ENCODE results near the gene CAMK2N1.
A peak's percentile ranks its signal among the peaks of the same experiment; 100 is the strongest.

Gene CAMK2N1

DNA sequence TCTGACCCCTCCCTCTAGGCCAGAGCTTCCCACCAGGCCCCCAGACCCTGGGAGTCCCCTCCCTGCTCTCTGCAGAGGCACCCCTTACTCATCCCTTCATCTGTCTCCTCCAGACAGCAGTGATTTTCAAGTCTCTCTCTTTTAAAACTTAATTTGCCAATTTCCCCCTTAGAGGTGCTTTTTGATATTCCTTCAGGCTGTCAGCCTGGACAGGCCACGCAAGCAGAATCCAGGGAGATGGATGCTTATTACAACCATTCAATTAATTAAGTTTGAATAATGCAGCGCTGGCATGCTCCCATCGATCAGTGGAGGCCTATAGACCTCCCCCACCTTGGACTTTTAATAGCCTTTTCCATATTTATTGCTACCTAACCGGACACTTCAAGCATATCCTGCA is 6.2 kb downstream of the CAMK2N1 start:
- TF ChIP-seq, protein P1, sequence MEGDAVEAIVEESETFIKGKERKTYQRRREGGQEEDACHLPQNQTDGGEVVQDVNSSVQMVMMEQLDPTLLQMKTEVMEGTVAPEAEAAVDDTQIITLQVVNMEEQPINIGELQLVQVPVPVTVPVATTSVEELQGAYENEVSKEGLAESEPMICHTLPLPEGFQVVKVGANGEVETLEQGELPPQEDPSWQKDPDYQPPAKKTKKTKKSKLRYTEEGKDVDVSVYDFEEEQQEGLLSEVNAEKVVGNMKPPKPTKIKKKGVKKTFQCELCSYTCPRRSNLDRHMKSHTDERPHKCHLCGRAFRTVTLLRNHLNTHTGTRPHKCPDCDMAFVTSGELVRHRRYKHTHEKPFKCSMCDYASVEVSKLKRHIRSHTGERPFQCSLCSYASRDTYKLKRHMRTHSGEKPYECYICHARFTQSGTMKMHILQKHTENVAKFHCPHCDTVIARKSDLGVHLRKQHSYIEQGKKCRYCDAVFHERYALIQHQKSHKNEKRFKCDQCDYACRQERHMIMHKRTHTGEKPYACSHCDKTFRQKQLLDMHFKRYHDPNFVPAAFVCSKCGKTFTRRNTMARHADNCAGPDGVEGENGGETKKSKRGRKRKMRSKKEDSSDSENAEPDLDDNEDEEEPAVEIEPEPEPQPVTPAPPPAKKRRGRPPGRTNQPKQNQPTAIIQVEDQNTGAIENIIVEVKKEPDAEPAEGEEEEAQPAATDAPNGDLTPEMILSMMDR (IDR thresholded peaks at IDR 0.05; ENCODE audit: poor library complexity, severe bottlenecking): no peak
- no peak overlapping the region for H3K4me3 ChIP-seq (ENCODE audit: severe bottlenecking)
- H3K4me1 ChIP-seq (ENCODE audit: insufficient read depth, poor library complexity, severe bottlenecking): peaks cover 32% of the 10 kb centered on the region
- H3K9me3 ChIP-seq (ENCODE audit: severe bottlenecking): no peaks in the 10 kb centered on the region
- H3K36me3 ChIP-seq (ENCODE audit: low read depth): peaks cover 13% of the 10 kb centered on the region
- no peak overlapping the region for H3K27ac ChIP-seq (ENCODE audit: poor library complexity, severe bottlenecking)
- DNase-seq (ENCODE audit: low spot score) (no peak), ATAC-seq (ENCODE audit: low read depth) (no peak)
- H3K27me3 ChIP-seq (ENCODE audit: insufficient read depth, poor library complexity, severe bottlenecking): no peaks in the 10 kb centered on the region

DNA sequence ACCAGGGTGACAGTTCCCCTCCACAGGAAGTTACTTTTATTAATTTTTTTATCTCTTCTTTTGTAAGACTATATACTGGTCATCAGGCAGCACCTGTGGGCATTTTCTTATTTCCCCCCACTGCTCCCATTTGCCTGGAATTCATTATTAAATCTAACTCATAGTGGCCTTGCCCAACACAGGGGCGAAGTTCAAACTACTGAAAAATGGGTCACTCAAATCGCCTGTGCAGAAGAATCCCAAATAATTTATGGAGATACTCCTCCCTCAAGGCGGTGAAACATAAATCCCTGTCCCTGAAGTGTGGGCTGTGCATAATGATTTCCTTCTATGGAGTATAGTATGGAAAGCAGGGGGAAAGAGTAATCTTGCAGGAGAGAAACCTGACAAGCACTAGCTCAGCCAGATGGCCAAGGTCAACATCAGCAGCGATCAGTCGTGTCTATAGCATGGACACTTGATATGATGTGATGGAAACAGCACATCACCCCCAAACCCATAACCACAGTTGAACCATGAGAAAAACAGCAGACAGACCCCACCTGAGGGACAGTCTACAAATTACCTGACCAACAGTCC is 7.9 kb downstream of the CAMK2N1 start:
- Histone ChIP-seq H3K36me3 (ENCODE audit: low read depth) (peaks cover 8% of the 10 kb centered on the region), H3K27ac (ENCODE audit: poor library complexity, severe bottlenecking) (no peak overlapping the region), H3K27me3 (ENCODE audit: insufficient read depth, poor library complexity, severe bottlenecking) (no peaks in the 10 kb centered on the region), H3K4me1 (ENCODE audit: insufficient read depth, poor library complexity, severe bottlenecking) (peaks cover 27% of the 10 kb centered on the region), H3K9me3 (ENCODE audit: severe bottlenecking) (no peaks in the 10 kb centered on the region), H3K4me3 (ENCODE audit: severe bottlenecking) (no peak overlapping the region)
- DNase-seq (ENCODE audit: low spot score): no peak
- TF ChIP-seq, protein P1 (IDR thresholded peaks at IDR 0.05; ENCODE audit: poor library complexity, severe bottlenecking): no peak
- ATAC-seq (ENCODE audit: low read depth): no peak

DNA sequence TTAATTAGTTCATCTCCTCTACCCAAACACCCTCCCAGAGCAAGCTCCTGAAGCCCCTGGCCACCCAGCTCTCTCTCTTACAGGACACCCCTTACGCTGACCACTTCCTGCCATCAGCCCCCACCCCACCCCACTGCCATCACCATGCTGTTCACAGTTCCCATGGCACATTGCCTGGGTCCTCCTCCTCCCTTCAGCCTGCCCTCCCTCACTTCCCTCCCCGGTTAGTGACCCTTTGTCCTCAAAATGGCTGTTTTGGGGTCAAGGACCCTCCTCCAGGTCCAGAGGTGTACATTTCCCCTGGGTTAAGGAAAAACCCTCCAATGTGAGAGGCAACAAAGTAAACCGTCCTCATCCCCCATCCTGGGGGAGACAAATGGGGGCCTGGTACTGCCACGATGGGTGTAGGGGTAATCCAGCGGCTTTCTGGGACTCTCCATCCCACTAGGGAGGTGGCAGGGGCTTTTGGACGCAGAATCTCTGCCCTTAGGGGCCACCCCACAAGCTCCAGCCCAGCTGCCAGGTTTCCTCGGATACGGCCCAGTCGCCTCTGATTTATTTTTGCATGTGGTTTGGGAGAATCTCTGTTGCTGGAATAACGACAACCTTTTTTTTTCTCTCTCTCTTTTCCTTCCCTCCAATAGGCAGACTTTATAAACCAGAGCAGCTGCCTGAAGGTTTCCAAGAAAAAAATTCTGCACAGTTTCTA is 8.5 kb downstream of the CAMK2N1 start:
- H3K27me3 ChIP-seq (ENCODE audit: insufficient read depth, poor library complexity, severe bottlenecking): no peaks in the 10 kb centered on the region
- H3K9me3 ChIP-seq (ENCODE audit: severe bottlenecking): no peaks in the 10 kb centered on the region
- TF ChIP-seq, protein P1 (IDR thresholded peaks at IDR 0.05; ENCODE audit: poor library complexity, severe bottlenecking): no peak
- ATAC-seq (ENCODE audit: low read depth) (no peak), DNase-seq (ENCODE audit: low spot score) (no peak)
- H3K4me3 ChIP-seq (ENCODE audit: severe bottlenecking): no peak overlapping the region
- peaks cover 22% of the 10 kb centered on the region for H3K4me1 ChIP-seq (ENCODE audit: insufficient read depth, poor library complexity, severe bottlenecking)
- no peak overlapping the region for H3K27ac ChIP-seq (ENCODE audit: poor library complexity, severe bottlenecking)
- peaks cover 2% of the 10 kb centered on the region for H3K36me3 ChIP-seq (ENCODE audit: low read depth)

DNA sequence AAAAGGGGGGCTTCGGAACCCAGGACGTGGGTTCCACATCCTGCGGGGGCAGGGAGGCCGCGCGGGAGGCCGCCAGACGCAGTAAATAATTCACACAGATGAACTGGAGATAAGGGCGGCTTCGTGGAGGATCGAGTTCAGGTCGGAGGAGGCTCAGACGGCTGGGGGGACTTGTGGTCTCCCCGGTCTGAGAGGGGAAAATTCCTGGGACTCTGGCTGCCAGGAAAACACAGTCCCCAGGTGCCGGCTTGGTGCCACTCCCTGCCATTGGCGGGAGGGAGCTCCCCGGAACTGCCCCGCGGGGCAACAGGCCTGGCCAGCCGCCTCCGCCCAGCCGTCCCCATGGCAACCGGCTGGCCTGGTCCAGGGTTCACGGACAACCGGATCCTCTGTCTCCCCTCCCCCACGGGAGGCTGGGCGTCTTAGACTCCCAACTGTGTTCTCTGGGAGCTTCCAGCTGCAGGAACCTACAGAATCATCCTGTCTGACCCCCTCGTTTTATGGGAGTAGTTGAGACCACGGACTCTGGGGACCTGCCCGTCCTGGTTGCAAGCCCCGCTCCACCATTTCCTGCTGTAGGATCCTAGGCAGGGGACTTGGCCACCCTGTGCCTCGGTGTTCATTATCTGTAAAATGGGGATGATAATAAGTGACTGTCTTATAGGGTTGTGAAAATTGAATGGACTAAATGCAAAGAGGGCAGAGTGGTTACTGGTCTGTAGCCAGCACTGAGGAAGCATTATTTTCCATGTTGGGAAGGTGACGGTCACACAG is 9.6 kb downstream of the CAMK2N1 start:
- no peak overlapping the region for H3K27ac ChIP-seq (ENCODE audit: poor library complexity, severe bottlenecking)
- no peaks in the 10 kb centered on the region for H3K36me3 ChIP-seq (ENCODE audit: low read depth)
- peaks cover 18% of the 10 kb centered on the region for H3K4me1 ChIP-seq (ENCODE audit: insufficient read depth, poor library complexity, severe bottlenecking)
- no peaks in the 10 kb centered on the region for H3K27me3 ChIP-seq (ENCODE audit: insufficient read depth, poor library complexity, severe bottlenecking)
- no peak overlapping the region for H3K4me3 ChIP-seq (ENCODE audit: severe bottlenecking)
- no peak for DNase-seq (ENCODE audit: low spot score)
- 0 out of 3 replicates have a peak, but pooled peaks have one; percentile 10 for ATAC-seq (ENCODE audit: low read depth)
- H3K9me3 ChIP-seq (ENCODE audit: severe bottlenecking): no peaks in the 10 kb centered on the region
- TF ChIP-seq, protein P1 (IDR thresholded peaks at IDR 0.05; ENCODE audit: poor library complexity, severe bottlenecking): no peak
